Keratinocyte (primary cell): Measurements from ENCODE around the gene MEGF10. TPM values are rescaled to one million over a fixed set of nuclear protein-coding genes. Genes with fewer than 3 reads are reported as not detected.

ENCODE experiments used
- DNase-seq: peaks from one replicate; pipeline ENCODE4 v3.0.0-alpha.2; 2011; ENCODE audit warnings: low read depth, missing footprints, low spot score
- FAIRE-seq: peaks from 2 replicates; lab custom pipeline; 2011; peaks lifted over from hg19 to GRCh38; lab: Jason Lieb, UNC
- H2AFZ ChIP-seq: 2 replicates; pipeline ENCODE4 v1.6.0; 2012; ENCODE audit warnings: low read length, control low read depth, inconsistent platforms; ENCODE audit not compliant: control insufficient read depth
- H3K27ac ChIP-seq: 2 replicates; pipeline ENCODE4 v1.5.1; 2011; ENCODE audit warnings: low read length; ENCODE audit not compliant: control insufficient read depth, insufficient read depth
- H3K27me3 ChIP-seq: 3 replicates; pipeline ENCODE4 v1.6.0; 2011; ENCODE audit warnings: low read length; ENCODE audit not compliant: control insufficient read depth, insufficient read depth; ENCODE audit errors: extremely low read depth
- H3K36me3 ChIP-seq, 2 experiments: 2 replicates in 1 of 2; 3 replicates in 1 of 2; pipeline ENCODE4 v1.5.1; 2011; ENCODE audit warnings: low read length in 2 of 2, mild to moderate bottlenecking in 1 of 2; ENCODE audit not compliant: control insufficient read depth in 2 of 2, insufficient read depth in 2 of 2; ENCODE audit errors: extremely low read depth in 1 of 2
- H3K4me1 ChIP-seq: 3 replicates; pipeline ENCODE4 v1.5.1; 2011; ENCODE audit warnings: low read length; ENCODE audit not compliant: control insufficient read depth, insufficient read depth; ENCODE audit errors: extremely low read depth
- H3K4me2 ChIP-seq: 3 replicates; pipeline ENCODE4 v1.6.0; 2011; ENCODE audit warnings: low read depth, low read length; ENCODE audit not compliant: control insufficient read depth, insufficient read depth; ENCODE audit errors: extremely low read depth
- H3K4me3 ChIP-seq, 3 experiments: fragments of 200-600 bp in 1 of 3; sonication (generic) in 1 of 3; 2 replicates in 2 of 3; 3 replicates in 1 of 3; pipeline ENCODE4 v1.5.1; 2011 to 2016; ENCODE audit warnings: low read length in 3 of 3, mild to moderate bottlenecking in 3 of 3, control low read depth in 2 of 3, inconsistent platforms in 1 of 3, low read depth in 1 of 3, mixed read lengths in 1 of 3, mixed run types in 1 of 3, moderate library complexity in 1 of 3; ENCODE audit not compliant: control insufficient read depth in 2 of 3, insufficient read depth in 2 of 3; ENCODE audit errors: extremely low read depth in 1 of 3
- H3K79me2 ChIP-seq: 2 replicates; pipeline ENCODE4 v1.6.0; 2012; ENCODE audit warnings: low read length; ENCODE audit not compliant: control insufficient read depth, insufficient read depth
- H3K9ac ChIP-seq: 3 replicates; pipeline ENCODE4 v1.6.0; 2011; ENCODE audit warnings: low read length; ENCODE audit not compliant: control insufficient read depth, insufficient read depth; ENCODE audit errors: extremely low read depth
- H3K9me1 ChIP-seq: 3 replicates; pipeline ENCODE4 v1.6.0; 2011; ENCODE audit warnings: low read length; ENCODE audit not compliant: control insufficient read depth, insufficient read depth; ENCODE audit errors: extremely low read depth
- H3K9me3 ChIP-seq: 2 replicates; pipeline ENCODE4 v1.5.1; 2012; ENCODE audit warnings: low read depth, low read length; ENCODE audit not compliant: control insufficient read depth
- H4K20me1 ChIP-seq: 3 replicates; pipeline ENCODE4 v1.6.0; 2011; ENCODE audit warnings: low read length; ENCODE audit not compliant: control insufficient read depth, insufficient read depth; ENCODE audit errors: extremely low read depth
- CTCF ChIP-seq, 3 experiments: IDR thresholded peaks in 1 of 3; conservative IDR thresholded peaks in 1 of 3; optimal IDR thresholded peaks in 1 of 3; 2 replicates in 2 of 3; 3 replicates in 1 of 3; pipeline versions ENCODE3 to v1.5.1; 2011; ENCODE audit warnings: low read length in 3 of 3, mild to moderate bottlenecking in 3 of 3, moderate library complexity in 2 of 3, control low read depth in 1 of 3, inconsistent platforms in 1 of 3; ENCODE audit not compliant: insufficient read depth in 2 of 3; ENCODE audit errors: extremely low read depth in 1 of 3
- EZH2 ChIP-seq: IDR thresholded peaks from one replicate; pipeline ENCODE4 v1.6.1; 2012; ENCODE audit warnings: inconsistent platforms, mild to moderate bottlenecking, low read length, moderate library complexity
- dilution Hi-C: fragments of 300-500 bp; cut with MboI; formaldehyde crosslinking; loops from one replicate; pipeline ENCODE4 v1.7.0; 2020; ENCODE audit warnings: low sequenced_read_pairs; ENCODE audit not compliant: extremely low pct_ligation_motif_present
- polyA plus RNA-seq, 5 experiments: library from polyadenylated mRNA; depleted of rRNA in 3 of 5; stranded (reverse) in 3 of 5; stranded (forward) in 1 of 5; unstranded in 1 of 5; fragments of >200 nt; gene quantifications; 1 replicate in 1 of 5; 2 replicates in 3 of 5; 3 replicates in 1 of 5; pipeline versions ENCODE4 v1.2.1 to v1.2.3, GENCODE V29; 2011 to 2012; ENCODE audit warnings: missing spikeins in 2 of 5, low read depth in 1 of 5, low replicate concordance in 1 of 5

MEGF10 gene
- polyA plus RNA-seq, 1 donor (not counting 4 experiments of a cell fraction or from before 2014, with no cell fraction given) = not detected

- H3K79me2 ChIP-seq = no peaks in the 10 kb centered on the region
- TF ChIP-seq CTCF (optimal IDR thresholded peaks at IDR 0.05 in 1 of 3, IDR thresholded peaks at IDR 0.05 in 1 of 3, conservative IDR thresholded peaks at IDR 0.05 in 1 of 3; ENCODE audit: extremely low read depth in 1 of 3, insufficient read depth in 2 of 3, low read length in 3 of 3) (no peak), EZH2 (no peak)
- no peak overlapping the region for H3K4me2 ChIP-seq
- no peaks in the 10 kb centered on the region for H3K27me3 ChIP-seq
- no peak overlapping the region for H3K27ac ChIP-seq
- no peaks in the 10 kb centered on the region for H3K4me1 ChIP-seq
- H2AFZ ChIP-seq = no peak overlapping the region
- H3K9ac ChIP-seq = no peak overlapping the region
- no peak overlapping the region for H3K4me3 ChIP-seq
- H3K9me3 ChIP-seq = no peaks in the 10 kb centered on the region
- no peak for DNase-seq
- dilution Hi-C loops = no loop called here
- H3K9me1 ChIP-seq = no peaks in the 10 kb centered on the region
- no peaks in the 10 kb centered on the region for H3K36me3 ChIP-seq
- no peaks in the 10 kb centered on the region for H4K20me1 ChIP-seq
- no peak for FAIRE-seq
Observed at GRCh38 chr5:127358740-127359139, 68.1 kb downstream of the MEGF10 start.

- Histone ChIP-seq H3K4me1 (no peaks in the 10 kb centered on the region), H2AFZ (no peak overlapping the region), H3K9me3 (no peaks in the 10 kb centered on the region), H3K9ac (no peak overlapping the region), H3K36me3 (no peaks in the 10 kb centered on the region), H3K4me2 (no peak overlapping the region), H3K4me3 (no peak overlapping the region), H3K79me2 (no peaks in the 10 kb centered on the region), H3K27me3 (no peaks in the 10 kb centered on the region), H4K20me1 (no peaks in the 10 kb centered on the region), H3K9me1 (no peaks in the 10 kb centered on the region), H3K27ac (no peak overlapping the region)
- dilution Hi-C loops = no loop called here
- DNase-seq (no peak), FAIRE-seq (no peak)
- TF ChIP-seq EZH2 (no peak), CTCF (optimal IDR thresholded peaks at IDR 0.05 in 1 of 3, IDR thresholded peaks at IDR 0.05 in 1 of 3, conservative IDR thresholded peaks at IDR 0.05 in 1 of 3; ENCODE audit: extremely low read depth in 1 of 3, insufficient read depth in 2 of 3, low read length in 3 of 3) (no peak)
Observed at GRCh38 chr5:127359502-127359901, 68.9 kb downstream of the MEGF10 start.
